ENCODE data around the gene PCDHGB1.

GRCh38 chr5:141362719-141363118 is 12.8 kb downstream of the PCDHGB1 start:
- TF ChIP-seq EP300 (IDR thresholded peaks at IDR 0.05): no peak
- no peak for TF ChIP-seq CTCF (IDR thresholded peaks at IDR 0.05)
- no peak for TF ChIP-seq POLR2AphosphoS5 (IDR thresholded peaks at IDR 0.05)
